ENCODE measurements around the gene KIF26B. TPM values are rescaled to one million over a fixed set of nuclear protein-coding genes. Genes with fewer than 3 reads are reported as not detected.
A peak's percentile ranks its signal among the peaks of the same experiment; 100 is the strongest.

The KIF26B gene
- polyA plus RNA-seq, 1 of the 3 experiments (the other 2 are of a cell fraction) = 2.6 TPM

DNA sequence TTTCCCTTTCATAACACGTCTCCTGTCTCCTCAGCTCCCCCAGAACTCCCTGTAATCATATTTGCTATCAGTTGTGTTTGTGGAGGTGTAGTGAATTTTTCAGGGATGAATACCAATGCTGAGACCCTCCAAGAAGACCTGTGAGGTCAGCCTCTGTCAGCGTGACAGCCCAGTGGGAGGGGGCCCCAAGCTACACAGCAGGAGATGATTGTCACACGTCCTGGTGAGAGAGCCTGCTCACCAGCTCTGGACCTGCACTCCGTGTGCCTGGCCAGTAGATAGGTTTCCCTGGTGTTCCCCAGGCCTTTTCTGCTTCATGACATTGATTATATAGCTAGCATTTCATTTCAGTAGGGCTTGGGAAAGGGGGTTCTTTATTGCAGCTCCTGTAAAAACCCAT is 421.5 kb downstream of the KIF26B start:
- Histone ChIP-seq H3K4me1 (ENCODE audit: control insufficient read depth in 1 of 2, insufficient read depth in 2 of 2, low read depth in 1 of 2, low read length in 1 of 2) (peaks cover 0 to 57% of the 10 kb centered on the region in 2 experiments; a peak in 2 of 4 replicates), H3K9ac (no peak overlapping the region), H4K20me1 (ENCODE audit: insufficient read depth) (no peaks in the 10 kb centered on the region), H3K9me3 (no peaks in the 10 kb centered on the region), H2AFZ (ENCODE audit: low read depth) (no peak overlapping the region), H3K4me2 (no peak overlapping the region), H3K36me3 (replicated peaks in 1 of 2; ENCODE audit: control insufficient read depth in 1 of 2, insufficient read depth in 2 of 2, low read length in 1 of 2) (peaks cover 0 to 31% of the 10 kb centered on the region in 2 experiments), H3F3A (replicated peaks; ENCODE audit: insufficient read depth) (no peaks in the 10 kb centered on the region), H3K79me2 (ENCODE audit: insufficient read depth) (no peaks in the 10 kb centered on the region), H3K27ac (ENCODE audit: low read depth in 2 of 2, low read length in 1 of 2) (peak overlapping the region in 1 of 2 experiments; percentile 70; a peak in 2 of 4 replicates), H3K27me3 (ENCODE audit: insufficient read depth) (no peaks in the 10 kb centered on the region), H3K4me3 (ENCODE audit: low read depth in 2 of 2, low read length in 1 of 2) (no peak overlapping the region), H3K9me2 (no peaks in the 10 kb centered on the region)
- CTCF ChIA-PET = interaction anchor here (0.6 to 1.7 kb wide), 3 partner anchors 9 to 419 kb away, joined by 3 to 5 read pairs (median 4); no protein-coding TSS in a partner anchor
- no peak for TF ChIP-seq TCF12 (IDR thresholded peaks at IDR 0.05)
- no peak for TF ChIP-seq GABPA (IDR thresholded peaks at IDR 0.05; ENCODE audit: low read depth)
- no peak; the same call in 1 of the 2 replicates for TF ChIP-seq GATA2 (CRISPR knock-in tag; IDR thresholded peaks at IDR 0.05)
- no peak for TF ChIP-seq RXRA (IDR thresholded peaks at IDR 0.05; ENCODE audit: borderline replicate concordance, low read depth)
- TF ChIP-seq NRF1 (IDR thresholded peaks at IDR 0.05; ENCODE audit: low read depth, low read length) = no peak
- TF ChIP-seq USF2 (IDR thresholded peaks at IDR 0.05; ENCODE audit: borderline replicate concordance, low read depth, low read length) = no peak
- TF ChIP-seq, protein P1, sequence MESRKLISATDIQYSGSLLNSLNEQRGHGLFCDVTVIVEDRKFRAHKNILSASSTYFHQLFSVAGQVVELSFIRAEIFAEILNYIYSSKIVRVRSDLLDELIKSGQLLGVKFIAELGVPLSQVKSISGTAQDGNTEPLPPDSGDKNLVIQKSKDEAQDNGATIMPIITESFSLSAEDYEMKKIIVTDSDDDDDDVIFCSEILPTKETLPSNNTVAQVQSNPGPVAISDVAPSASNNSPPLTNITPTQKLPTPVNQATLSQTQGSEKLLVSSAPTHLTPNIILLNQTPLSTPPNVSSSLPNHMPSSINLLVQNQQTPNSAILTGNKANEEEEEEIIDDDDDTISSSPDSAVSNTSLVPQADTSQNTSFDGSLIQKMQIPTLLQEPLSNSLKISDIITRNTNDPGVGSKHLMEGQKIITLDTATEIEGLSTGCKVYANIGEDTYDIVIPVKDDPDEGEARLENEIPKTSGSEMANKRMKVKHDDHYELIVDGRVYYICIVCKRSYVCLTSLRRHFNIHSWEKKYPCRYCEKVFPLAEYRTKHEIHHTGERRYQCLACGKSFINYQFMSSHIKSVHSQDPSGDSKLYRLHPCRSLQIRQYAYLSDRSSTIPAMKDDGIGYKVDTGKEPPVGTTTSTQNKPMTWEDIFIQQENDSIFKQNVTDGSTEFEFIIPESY (IDR thresholded peaks at IDR 0.05; ENCODE audit: borderline replicate concordance, low read depth) = no peak
- TF ChIP-seq, protein P2, sequence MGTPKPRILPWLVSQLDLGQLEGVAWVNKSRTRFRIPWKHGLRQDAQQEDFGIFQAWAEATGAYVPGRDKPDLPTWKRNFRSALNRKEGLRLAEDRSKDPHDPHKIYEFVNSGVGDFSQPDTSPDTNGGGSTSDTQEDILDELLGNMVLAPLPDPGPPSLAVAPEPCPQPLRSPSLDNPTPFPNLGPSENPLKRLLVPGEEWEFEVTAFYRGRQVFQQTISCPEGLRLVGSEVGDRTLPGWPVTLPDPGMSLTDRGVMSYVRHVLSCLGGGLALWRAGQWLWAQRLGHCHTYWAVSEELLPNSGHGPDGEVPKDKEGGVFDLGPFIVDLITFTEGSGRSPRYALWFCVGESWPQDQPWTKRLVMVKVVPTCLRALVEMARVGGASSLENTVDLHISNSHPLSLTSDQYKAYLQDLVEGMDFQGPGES (IDR thresholded peaks at IDR 0.05; ENCODE audit: low read depth, low read length) = no peak
- TF ChIP-seq, protein P3, sequence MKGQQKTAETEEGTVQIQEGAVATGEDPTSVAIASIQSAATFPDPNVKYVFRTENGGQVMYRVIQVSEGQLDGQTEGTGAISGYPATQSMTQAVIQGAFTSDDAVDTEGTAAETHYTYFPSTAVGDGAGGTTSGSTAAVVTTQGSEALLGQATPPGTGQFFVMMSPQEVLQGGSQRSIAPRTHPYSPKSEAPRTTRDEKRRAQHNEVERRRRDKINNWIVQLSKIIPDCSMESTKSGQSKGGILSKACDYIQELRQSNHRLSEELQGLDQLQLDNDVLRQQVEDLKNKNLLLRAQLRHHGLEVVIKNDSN (IDR thresholded peaks at IDR 0.05; ENCODE audit: borderline replicate concordance, low read depth) = no peak
- TF ChIP-seq FOXJ3 (CRISPR knock-in tag; IDR thresholded peaks at IDR 0.05) = no peak
- no peak for TF ChIP-seq NFIC (IDR thresholded peaks at IDR 0.05; ENCODE audit: borderline replicate concordance)
- TF ChIP-seq, protein P4, sequence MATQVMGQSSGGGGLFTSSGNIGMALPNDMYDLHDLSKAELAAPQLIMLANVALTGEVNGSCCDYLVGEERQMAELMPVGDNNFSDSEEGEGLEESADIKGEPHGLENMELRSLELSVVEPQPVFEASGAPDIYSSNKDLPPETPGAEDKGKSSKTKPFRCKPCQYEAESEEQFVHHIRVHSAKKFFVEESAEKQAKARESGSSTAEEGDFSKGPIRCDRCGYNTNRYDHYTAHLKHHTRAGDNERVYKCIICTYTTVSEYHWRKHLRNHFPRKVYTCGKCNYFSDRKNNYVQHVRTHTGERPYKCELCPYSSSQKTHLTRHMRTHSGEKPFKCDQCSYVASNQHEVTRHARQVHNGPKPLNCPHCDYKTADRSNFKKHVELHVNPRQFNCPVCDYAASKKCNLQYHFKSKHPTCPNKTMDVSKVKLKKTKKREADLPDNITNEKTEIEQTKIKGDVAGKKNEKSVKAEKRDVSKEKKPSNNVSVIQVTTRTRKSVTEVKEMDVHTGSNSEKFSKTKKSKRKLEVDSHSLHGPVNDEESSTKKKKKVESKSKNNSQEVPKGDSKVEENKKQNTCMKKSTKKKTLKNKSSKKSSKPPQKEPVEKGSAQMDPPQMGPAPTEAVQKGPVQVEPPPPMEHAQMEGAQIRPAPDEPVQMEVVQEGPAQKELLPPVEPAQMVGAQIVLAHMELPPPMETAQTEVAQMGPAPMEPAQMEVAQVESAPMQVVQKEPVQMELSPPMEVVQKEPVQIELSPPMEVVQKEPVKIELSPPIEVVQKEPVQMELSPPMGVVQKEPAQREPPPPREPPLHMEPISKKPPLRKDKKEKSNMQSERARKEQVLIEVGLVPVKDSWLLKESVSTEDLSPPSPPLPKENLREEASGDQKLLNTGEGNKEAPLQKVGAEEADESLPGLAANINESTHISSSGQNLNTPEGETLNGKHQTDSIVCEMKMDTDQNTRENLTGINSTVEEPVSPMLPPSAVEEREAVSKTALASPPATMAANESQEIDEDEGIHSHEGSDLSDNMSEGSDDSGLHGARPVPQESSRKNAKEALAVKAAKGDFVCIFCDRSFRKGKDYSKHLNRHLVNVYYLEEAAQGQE (IDR thresholded peaks at IDR 0.05; ENCODE audit: low read depth, low read length) = no peak
- TF ChIP-seq MEF2A (IDR thresholded peaks at IDR 0.05; ENCODE audit: borderline replicate concordance, low read depth) = no peak
- no peak for TF ChIP-seq EP300 (IDR thresholded peaks at IDR 0.05; ENCODE audit: borderline replicate concordance in 1 of 2, low read depth in 1 of 2, low read length in 1 of 2)
- no peak for TF ChIP-seq PBX3 (IDR thresholded peaks at IDR 0.05)
- no peak for TF ChIP-seq RFX5 (IDR thresholded peaks at IDR 0.05; ENCODE audit: low read length)
- WGBS (ENCODE audit: low lambda C conversion rate) = 76% methylated on average over 4 of the region's 4 CpGs
- POLR2A ChIA-PET = interaction anchor here (0.6 to 1.4 kb wide), 2 partner anchors 30 to 64 kb away, joined by 3 to 5 read pairs; no protein-coding TSS in a partner anchor
- no peak for DNase-seq

All from SK-N-SH (cell line).